ENCODE measurements around the gene YARS1. TPM values are rescaled to one million over a fixed set of nuclear protein-coding genes. Genes with fewer than 3 reads are reported as not detected.

Gene YARS1
- polyA plus RNA-seq, 3 donors, result 38.1 to 42.7 (median 39.8) TPM

- Histone ChIP-seq H3K4me1 (ENCODE audit: control insufficient read depth in 1 of 2, insufficient read depth in 2 of 2, low read length in 2 of 2) (no peaks in the 10 kb centered on the region), H3K27me3 (ENCODE audit: control insufficient read depth in 2 of 2, insufficient read depth in 2 of 2, low read length in 2 of 2) (no peaks in the 10 kb centered on the region), H3K4me2 (replicated peaks; ENCODE audit: extremely low read depth, low read length, poor library complexity, severe bottlenecking) (no peak overlapping the region), H2AFZ (ENCODE audit: insufficient read depth, low read depth, low read length, poor library complexity, severe bottlenecking) (no peak overlapping the region), H3K79me2 (ENCODE audit: insufficient read depth, low read length) (no peaks in the 10 kb centered on the region), H3K9ac (ENCODE audit: insufficient read depth, low read length, poor library complexity, severe bottlenecking) (no peak overlapping the region), H3K27ac (ENCODE audit: low read depth in 1 of 2, low read length in 2 of 2) (no peak overlapping the region), H4K20me1 (ENCODE audit: insufficient read depth, low read length) (no peaks in the 10 kb centered on the region), H3K36me3 (replicated peaks in 1 of 2; ENCODE audit: control insufficient read depth in 1 of 2, insufficient read depth in 2 of 2, low read length in 2 of 2) (peaks cover 16 to 56% of the 10 kb centered on the region in 2 donors), H3K4me3 (replicated peaks in 1 of 3; ENCODE audit: low read depth in 2 of 3, low read length in 3 of 3) (no peak overlapping the region), H3K9me3 (replicated peaks in 1 of 2; ENCODE audit: control insufficient read depth in 1 of 2, insufficient read depth in 1 of 2, low read length in 2 of 2) (no peaks in the 10 kb centered on the region)
- Mint-ChIP-seq H3K27me3 (ENCODE audit: low read depth in 3 of 3) (peaks cover 0 to 4% (median 2%) of the 10 kb centered on the region in 3 donors), H3K27ac (peak overlapping the region in 1 of 7 donors; percentile 6), H3K4me3 (no peak overlapping the region), H3K36me3 (peaks cover 40 to 46% of the 10 kb centered on the region in 2 donors), H3K9me3 (peaks cover 0 to 2% (median 0%) of the 10 kb centered on the region in 7 donors), H3K4me1 (no peaks in the 10 kb centered on the region)
- DNase-seq, result no peak
- no peak for TF ChIP-seq CTCF (IDR thresholded peaks at IDR 0.05)
- WGBS (ENCODE audit: insufficient coverage), result 100% methylated on average over 3 of the region's 4 CpGs
- intact Hi-C loops (cut with micrococcal nuclease), result no loop called here
These were observed 46.2 kb upstream of the YARS1 start for GRCh38 chr1:32863218-32863880.

GRCh38 chr1:32861904-32862695 lies 44.9 kb upstream of the YARS1 start:
- intact Hi-C loops (cut with micrococcal nuclease), result no loop called here
- H3K36me3 Mint-ChIP-seq, result peaks cover 49 to 50% of the 10 kb centered on the region in 2 donors
- H3K4me1 Mint-ChIP-seq, result no peaks in the 10 kb centered on the region
- no peaks in the 10 kb centered on the region for H3K9me3 ChIP-seq (replicated peaks in 1 of 2; ENCODE audit: control insufficient read depth in 1 of 2, insufficient read depth in 1 of 2, low read length in 2 of 2)
- H3K36me3 ChIP-seq (replicated peaks in 1 of 2; ENCODE audit: control insufficient read depth in 1 of 2, insufficient read depth in 2 of 2, low read length in 2 of 2), result peaks cover 28 to 68% of the 10 kb centered on the region in 2 donors
- no peak overlapping the region for H3K27ac ChIP-seq (ENCODE audit: low read depth in 1 of 2, low read length in 2 of 2)
- no peak for TF ChIP-seq CTCF (IDR thresholded peaks at IDR 0.05)
- H3K27me3 Mint-ChIP-seq (ENCODE audit: low read depth in 3 of 3), result peaks cover 0 to 2% (median 0%) of the 10 kb centered on the region in 3 donors
- H2AFZ ChIP-seq (ENCODE audit: insufficient read depth, low read depth, low read length, poor library complexity, severe bottlenecking), result no peak overlapping the region
- no peak overlapping the region for H3K9ac ChIP-seq (ENCODE audit: insufficient read depth, low read length, poor library complexity, severe bottlenecking)
- DNase-seq, result no peak
- no peaks in the 10 kb centered on the region for H3K27me3 ChIP-seq (ENCODE audit: control insufficient read depth in 2 of 2, insufficient read depth in 2 of 2, low read length in 2 of 2)
- no peaks in the 10 kb centered on the region for H4K20me1 ChIP-seq (ENCODE audit: insufficient read depth, low read length)
- no peaks in the 10 kb centered on the region for H3K4me1 ChIP-seq (ENCODE audit: control insufficient read depth in 1 of 2, insufficient read depth in 2 of 2, low read length in 2 of 2)
- H3K4me2 ChIP-seq (replicated peaks; ENCODE audit: extremely low read depth, low read length, poor library complexity, severe bottlenecking), result no peak overlapping the region
- no peaks in the 10 kb centered on the region for H3K79me2 ChIP-seq (ENCODE audit: insufficient read depth, low read length)
- H3K4me3 Mint-ChIP-seq, result no peak overlapping the region
- peak overlapping the region in 1 of 7 donors; percentile 22 for H3K27ac Mint-ChIP-seq
- WGBS (ENCODE audit: insufficient coverage), result 100% methylated on average over 1 of the region's 3 CpGs
- H3K9me3 Mint-ChIP-seq, result peaks cover 0 to 2% (median 0%) of the 10 kb centered on the region in 7 donors
- no peak overlapping the region for H3K4me3 ChIP-seq (replicated peaks in 1 of 3; ENCODE audit: low read depth in 2 of 3, low read length in 3 of 3)

Measured in CD14-positive monocyte (primary cell).